WTC11 (cell line): ENCODE measurements around the gene SLFN14.
"Not testable (repeated sequence)": the region's sequence is repeated elsewhere in the genome, so short reads cannot be mapped to it uniquely, and the experiment has no call there.

Experiments used
- CTCF ChIP-seq: fragments of 200-600 bp; IDR thresholded peaks from 2 replicates; pipeline ENCODE4 v1.8.0; 2022; ENCODE audit warnings: antibody characterized with exemption
- ETV6 ChIP-seq: sonication (generic); formaldehyde crosslinking; IDR thresholded peaks from 2 replicates; pipeline ENCODE4 v1.8.1; 2022; ENCODE audit warnings: mild to moderate bottlenecking, missing genetic modification reagents
- FOXP4 ChIP-seq: sonication (generic); formaldehyde crosslinking; IDR thresholded peaks from 2 replicates; pipeline ENCODE4 v1.8.0; 2022; ENCODE audit warnings: mild to moderate bottlenecking, missing genetic modification reagents
- KAT7 ChIP-seq: sonication (generic); formaldehyde crosslinking; IDR thresholded peaks from 2 replicates; pipeline ENCODE4 v1.8.1; 2023; ENCODE audit warnings: missing genetic modification reagents, mild to moderate bottlenecking, borderline replicate concordance
- MLX ChIP-seq: sonication (generic); formaldehyde crosslinking; IDR thresholded peaks from 2 replicates; pipeline ENCODE4 v1.8.1; 2023; ENCODE audit warnings: mild to moderate bottlenecking, missing genetic modification reagents, moderate library complexity
- NFE2L1 ChIP-seq: sonication (generic); formaldehyde crosslinking; IDR thresholded peaks from 2 replicates; pipeline ENCODE4 v1.8.1; 2023; ENCODE audit warnings: missing genetic modification reagents
- NFYB ChIP-seq: sonication (generic); formaldehyde crosslinking; conservative IDR thresholded peaks from 2 replicates; pipeline ENCODE4 v1.8.0; 2022; ENCODE audit warnings: low read depth, missing genetic modification reagents
- NR1H2 ChIP-seq: sonication (generic); formaldehyde crosslinking; IDR thresholded peaks from 2 replicates; pipeline ENCODE4 v1.9.0; 2021; ENCODE audit warnings: mild to moderate bottlenecking, moderate library complexity, missing genetic modification reagents
- TCF7 ChIP-seq: sonication (generic); formaldehyde crosslinking; IDR thresholded peaks from 2 replicates; pipeline ENCODE4 v1.8.0; 2022; ENCODE audit warnings: mild to moderate bottlenecking, low read depth, missing genetic modification reagents, moderate library complexity
- ZNF232 ChIP-seq: sonication (generic); formaldehyde crosslinking; IDR thresholded peaks from 2 replicates; pipeline ENCODE4 v1.8.0; 2022; ENCODE audit warnings: mild to moderate bottlenecking, missing genetic modification reagents
- TF ChIP-seq, protein P1 (sequence below): sonication (generic); formaldehyde crosslinking; conservative IDR thresholded peaks from 2 replicates; pipeline ENCODE4 v1.8.1; 2023; ENCODE audit warnings: mild to moderate bottlenecking, low read depth, missing genetic modification reagents, moderate library complexity
- TF ChIP-seq, protein P2 (sequence below): fragments of 250-450 bp; sonication (Bioruptor Pico); IDR thresholded peaks from 2 replicates; pipeline ENCODE4 v1.9.0; 2021; ENCODE audit warnings: mild to moderate bottlenecking, borderline replicate concordance
- TF ChIP-seq, protein P3 (sequence below): sonication (generic); formaldehyde crosslinking; IDR thresholded peaks from 2 replicates; pipeline ENCODE4 v1.8.1; 2023; ENCODE audit warnings: mild to moderate bottlenecking, missing genetic modification reagents, moderate library complexity

DNA sequence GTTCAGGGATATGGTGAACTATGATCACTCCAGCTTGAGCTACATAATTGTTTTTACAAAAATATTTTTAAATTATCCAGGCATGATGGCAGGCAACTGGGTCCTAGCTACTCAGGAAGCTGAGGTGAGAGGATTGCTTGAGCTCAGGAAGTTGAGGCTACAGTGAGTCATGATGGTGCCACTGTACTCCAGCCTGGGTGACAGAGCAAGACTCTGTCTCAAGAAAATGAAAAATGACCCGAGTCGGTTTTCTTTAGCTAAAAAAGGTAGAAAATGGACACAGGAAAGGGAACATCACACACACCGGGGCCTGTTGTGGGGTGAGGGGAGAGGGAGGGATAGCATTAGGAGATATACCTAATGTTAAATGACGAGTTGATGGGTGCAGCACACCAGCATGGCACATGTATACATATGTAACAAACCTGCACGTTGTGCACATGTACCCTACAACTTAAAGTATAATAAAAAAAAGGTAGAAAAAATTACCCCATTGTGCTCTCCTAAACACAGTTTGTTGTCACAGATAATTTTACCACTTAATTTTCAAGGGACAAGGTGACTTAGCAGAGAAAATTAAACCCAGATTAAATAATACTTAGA is 38.9 kb downstream of the SLFN14 start:
- TF ChIP-seq, protein P1, sequence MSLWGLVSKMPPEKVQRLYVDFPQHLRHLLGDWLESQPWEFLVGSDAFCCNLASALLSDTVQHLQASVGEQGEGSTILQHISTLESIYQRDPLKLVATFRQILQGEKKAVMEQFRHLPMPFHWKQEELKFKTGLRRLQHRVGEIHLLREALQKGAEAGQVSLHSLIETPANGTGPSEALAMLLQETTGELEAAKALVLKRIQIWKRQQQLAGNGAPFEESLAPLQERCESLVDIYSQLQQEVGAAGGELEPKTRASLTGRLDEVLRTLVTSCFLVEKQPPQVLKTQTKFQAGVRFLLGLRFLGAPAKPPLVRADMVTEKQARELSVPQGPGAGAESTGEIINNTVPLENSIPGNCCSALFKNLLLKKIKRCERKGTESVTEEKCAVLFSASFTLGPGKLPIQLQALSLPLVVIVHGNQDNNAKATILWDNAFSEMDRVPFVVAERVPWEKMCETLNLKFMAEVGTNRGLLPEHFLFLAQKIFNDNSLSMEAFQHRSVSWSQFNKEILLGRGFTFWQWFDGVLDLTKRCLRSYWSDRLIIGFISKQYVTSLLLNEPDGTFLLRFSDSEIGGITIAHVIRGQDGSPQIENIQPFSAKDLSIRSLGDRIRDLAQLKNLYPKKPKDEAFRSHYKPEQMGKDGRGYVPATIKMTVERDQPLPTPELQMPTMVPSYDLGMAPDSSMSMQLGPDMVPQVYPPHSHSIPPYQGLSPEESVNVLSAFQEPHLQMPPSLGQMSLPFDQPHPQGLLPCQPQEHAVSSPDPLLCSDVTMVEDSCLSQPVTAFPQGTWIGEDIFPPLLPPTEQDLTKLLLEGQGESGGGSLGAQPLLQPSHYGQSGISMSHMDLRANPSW: not testable (repeated sequence)
- TF ChIP-seq NFYB (CRISPR knock-in tag); MLX; KAT7 (CRISPR knock-in tag); TCF7 (CRISPR knock-in tag); CTCF; NR1H2; FOXP4 (CRISPR knock-in tag); ETV6 (CRISPR knock-in tag); ZNF232; NFE2L1 (CRISPR knock-in tag): not testable (repeated sequence)
- TF ChIP-seq, protein P2, sequence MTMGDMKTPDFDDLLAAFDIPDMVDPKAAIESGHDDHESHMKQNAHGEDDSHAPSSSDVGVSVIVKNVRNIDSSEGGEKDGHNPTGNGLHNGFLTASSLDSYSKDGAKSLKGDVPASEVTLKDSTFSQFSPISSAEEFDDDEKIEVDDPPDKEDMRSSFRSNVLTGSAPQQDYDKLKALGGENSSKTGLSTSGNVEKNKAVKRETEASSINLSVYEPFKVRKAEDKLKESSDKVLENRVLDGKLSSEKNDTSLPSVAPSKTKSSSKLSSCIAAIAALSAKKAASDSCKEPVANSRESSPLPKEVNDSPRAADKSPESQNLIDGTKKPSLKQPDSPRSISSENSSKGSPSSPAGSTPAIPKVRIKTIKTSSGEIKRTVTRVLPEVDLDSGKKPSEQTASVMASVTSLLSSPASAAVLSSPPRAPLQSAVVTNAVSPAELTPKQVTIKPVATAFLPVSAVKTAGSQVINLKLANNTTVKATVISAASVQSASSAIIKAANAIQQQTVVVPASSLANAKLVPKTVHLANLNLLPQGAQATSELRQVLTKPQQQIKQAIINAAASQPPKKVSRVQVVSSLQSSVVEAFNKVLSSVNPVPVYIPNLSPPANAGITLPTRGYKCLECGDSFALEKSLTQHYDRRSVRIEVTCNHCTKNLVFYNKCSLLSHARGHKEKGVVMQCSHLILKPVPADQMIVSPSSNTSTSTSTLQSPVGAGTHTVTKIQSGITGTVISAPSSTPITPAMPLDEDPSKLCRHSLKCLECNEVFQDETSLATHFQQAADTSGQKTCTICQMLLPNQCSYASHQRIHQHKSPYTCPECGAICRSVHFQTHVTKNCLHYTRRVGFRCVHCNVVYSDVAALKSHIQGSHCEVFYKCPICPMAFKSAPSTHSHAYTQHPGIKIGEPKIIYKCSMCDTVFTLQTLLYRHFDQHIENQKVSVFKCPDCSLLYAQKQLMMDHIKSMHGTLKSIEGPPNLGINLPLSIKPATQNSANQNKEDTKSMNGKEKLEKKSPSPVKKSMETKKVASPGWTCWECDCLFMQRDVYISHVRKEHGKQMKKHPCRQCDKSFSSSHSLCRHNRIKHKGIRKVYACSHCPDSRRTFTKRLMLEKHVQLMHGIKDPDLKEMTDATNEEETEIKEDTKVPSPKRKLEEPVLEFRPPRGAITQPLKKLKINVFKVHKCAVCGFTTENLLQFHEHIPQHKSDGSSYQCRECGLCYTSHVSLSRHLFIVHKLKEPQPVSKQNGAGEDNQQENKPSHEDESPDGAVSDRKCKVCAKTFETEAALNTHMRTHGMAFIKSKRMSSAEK (CRISPR knock-in tag): not testable (repeated sequence)
- TF ChIP-seq, protein P3, sequence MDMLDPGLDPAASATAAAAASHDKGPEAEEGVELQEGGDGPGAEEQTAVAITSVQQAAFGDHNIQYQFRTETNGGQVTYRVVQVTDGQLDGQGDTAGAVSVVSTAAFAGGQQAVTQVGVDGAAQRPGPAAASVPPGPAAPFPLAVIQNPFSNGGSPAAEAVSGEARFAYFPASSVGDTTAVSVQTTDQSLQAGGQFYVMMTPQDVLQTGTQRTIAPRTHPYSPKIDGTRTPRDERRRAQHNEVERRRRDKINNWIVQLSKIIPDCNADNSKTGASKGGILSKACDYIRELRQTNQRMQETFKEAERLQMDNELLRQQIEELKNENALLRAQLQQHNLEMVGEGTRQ (CRISPR knock-in tag): not testable (repeated sequence)
